PFSK-1 (cell line): ENCODE data around the gene KCNK6.
A peak's percentile ranks its signal among the peaks of the same experiment; 100 is the strongest.

Source experiments
- FOXP2 ChIP-seq: optimal IDR thresholded peaks from 2 replicates; pipeline ENCODE3; 2011; ENCODE audit warnings: borderline replicate concordance, control low read depth, inconsistent platforms; ENCODE audit not compliant: insufficient read depth; ENCODE audit errors: extremely low read length, extremely low read depth
- POLR2AphosphoS5 ChIP-seq: IDR thresholded peaks from 2 replicates; pipeline ENCODE4 v1.6.1; 2012; ENCODE audit warnings: low read depth, mild to moderate bottlenecking, control low read depth, low read length, moderate library complexity
- REST ChIP-seq, 2 experiments: IDR thresholded peaks; 2 replicates each; pipeline versions ENCODE4 v1.6.1 to v1.8.0; 2011 to 2012; ENCODE audit warnings: low read depth in 2 of 2, low read length in 2 of 2, control low read depth in 1 of 2, inconsistent platforms in 1 of 2, mild to moderate bottlenecking in 1 of 2, moderate library complexity in 1 of 2; ENCODE audit not compliant: insufficient read depth in 1 of 2
- SIN3A ChIP-seq: IDR thresholded peaks from 2 replicates; pipeline ENCODE4 v1.6.1; 2012; ENCODE audit warnings: mild to moderate bottlenecking, low read length, moderate library complexity, borderline replicate concordance; ENCODE audit not compliant: insufficient read depth
- TAF1 ChIP-seq: IDR thresholded peaks from 2 replicates; pipeline ENCODE4 v1.6.1; 2012; ENCODE audit warnings: low read length, control low read depth, borderline replicate concordance; ENCODE audit not compliant: insufficient read depth

The KCNK6 gene

GRCh38 chr19:38336638-38337359 is 17.2 kb downstream of the KCNK6 start:
- TF ChIP-seq REST (IDR thresholded peaks at IDR 0.05; ENCODE audit: insufficient read depth in 1 of 2, low read depth in 2 of 2, low read length in 2 of 2): no peak
- no peak for TF ChIP-seq TAF1
- 0 out of 2 replicates have a peak, but pooled peaks have one; percentile 32 for TF ChIP-seq POLR2AphosphoS5

DNA sequence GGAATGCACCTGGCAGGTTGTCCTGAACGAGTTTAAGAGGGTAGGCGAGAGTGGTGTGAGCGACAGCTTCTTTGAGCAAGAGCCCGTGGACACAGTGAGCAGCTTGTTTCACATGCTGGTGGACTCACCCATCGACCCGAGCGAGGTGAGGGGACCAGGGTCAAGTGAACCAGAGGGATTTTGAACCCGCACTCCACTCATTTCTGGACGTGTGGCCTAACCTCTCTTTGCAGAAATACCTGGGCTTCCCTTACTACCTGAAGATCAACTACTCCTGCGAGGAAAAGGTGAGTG is 17.7 kb downstream of the KCNK6 start:
- TF ChIP-seq FOXP2 (no peak), TAF1 (no peak), REST (IDR thresholded peaks at IDR 0.05; ENCODE audit: insufficient read depth in 1 of 2, low read depth in 2 of 2, low read length in 2 of 2) (no peak), SIN3A (no peak), POLR2AphosphoS5 (no peak)

- TF ChIP-seq FOXP2 (no peak), SIN3A (no peak), TAF1 (no peak), POLR2AphosphoS5 (no peak), REST (IDR thresholded peaks at IDR 0.05; ENCODE audit: insufficient read depth in 1 of 2, low read depth in 2 of 2, low read length in 2 of 2) (no peak)
Observed at GRCh38 chr19:38340927-38341326, 21.3 kb downstream of the KCNK6 start.

DNA sequence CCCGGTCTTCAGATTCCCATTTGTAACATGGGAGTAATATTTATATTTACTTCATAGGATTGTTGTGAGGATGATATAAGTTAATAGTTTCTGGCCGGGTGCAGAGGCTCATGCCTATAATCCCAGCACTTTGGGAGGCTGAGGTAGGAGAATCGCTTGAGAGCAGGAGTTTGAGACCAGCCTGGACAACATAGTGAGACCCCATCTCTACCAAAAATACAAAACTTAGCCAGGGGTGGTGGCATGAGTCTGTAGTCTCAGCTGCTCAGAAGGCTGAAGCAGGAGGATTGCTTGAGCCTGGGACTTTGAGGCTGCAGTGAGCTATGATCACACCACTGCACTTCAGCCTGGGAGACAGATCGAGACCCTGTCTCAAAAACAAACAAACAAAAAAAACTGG is 27.2 kb downstream of the KCNK6 start:
- TF ChIP-seq POLR2AphosphoS5: no peak
- TF ChIP-seq FOXP2: no peak
- TF ChIP-seq REST (IDR thresholded peaks at IDR 0.05; ENCODE audit: insufficient read depth in 1 of 2, low read depth in 2 of 2, low read length in 2 of 2): no peak
- TF ChIP-seq TAF1: no peak
- TF ChIP-seq SIN3A: no peak

DNA sequence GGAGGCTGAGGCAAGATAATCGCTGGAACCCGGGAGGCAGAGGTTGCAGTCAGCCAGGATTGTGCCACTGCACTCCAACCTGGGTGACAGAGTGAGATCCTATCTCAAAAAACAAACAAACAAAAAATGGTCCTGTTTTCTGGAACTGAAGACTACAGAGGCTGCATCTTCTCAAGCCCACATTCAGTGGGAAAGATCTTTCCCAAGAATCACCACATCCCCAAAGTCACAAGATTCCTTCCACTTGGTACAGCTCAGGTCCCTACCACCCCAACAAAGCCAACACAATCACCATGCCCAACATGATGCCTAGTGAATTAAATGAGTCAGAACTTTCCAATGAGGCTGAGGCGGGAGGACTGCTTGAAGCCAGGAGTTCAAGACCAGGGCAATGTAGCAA is 31.2 kb downstream of the KCNK6 start:
- TF ChIP-seq TAF1: no peak
- no peak for TF ChIP-seq FOXP2
